Esophagus squamous epithelium (tissue), 5 donors: ENCODE results near the gene CEP170. TPM values are rescaled to one million over a fixed set of nuclear protein-coding genes. Genes with fewer than 3 reads are reported as not detected.

Source experiments
- DNase-seq: peaks from one replicate; lab custom pipeline; 2025; lab: John Stamatoyannopoulos, UW
- H3K27ac ChIP-seq, 4 donors: fragments of 200-600 bp; sonication (generic); one replicate each; pipeline ENCODE4 v1.5.1; 2016 to 2019; ENCODE audit warnings: mild to moderate bottlenecking in 1 of 4
- H3K27me3 ChIP-seq, 4 donors: fragments of 200-600 bp; sonication (generic); 1 replicate in 3 of 4; 2 replicates in 1 of 4; pipeline versions ENCODE4 v1.5.1 to v1.6.0; 2017 to 2021; ENCODE audit warnings: antibody characterized with exemption in 1 of 4
- H3K36me3 ChIP-seq, 3 donors: fragments of 200-600 bp; sonication (generic); one replicate each; pipeline ENCODE4 v1.5.1; 2016 to 2019
- H3K4me1 ChIP-seq, 3 donors: fragments of 200-600 bp; sonication (generic); one replicate each; pipeline ENCODE4 v1.5.1; 2017 to 2019
- H3K4me3 ChIP-seq, 4 donors: fragments of 200-600 bp; sonication (generic); 1 replicate in 3 of 4; 2 replicates in 1 of 4; pipeline ENCODE4 v1.5.1; 2016 to 2019; ENCODE audit warnings: mild to moderate bottlenecking in 2 of 4, moderate library complexity in 1 of 4
- H3K9me3 ChIP-seq, 3 donors: fragments of 200-600 bp; sonication (generic); one replicate each; pipeline ENCODE4 v1.5.1; 2016 to 2019
- POLR2A ChIP-seq, 4 donors: fragments of 450-650 bp; IDR thresholded peaks; one replicate each; pipeline ENCODE4 v1.6.1; 2017; ENCODE audit warnings: antibody characterized with exemption in 4 of 4, mild to moderate bottlenecking in 4 of 4, moderate library complexity in 3 of 4
- WGBS, 2 donors: methylation state at CpG; one replicate each; pipeline ENCODE4 v1.1.5; 2018; 5-methylcytosine and 5-hydroxymethylcytosine counted together
- intact Hi-C: fragments of 100-400 bp; cut with DNase I; formaldehyde crosslinking; loops from one replicate; pipeline ENCODE4 v1.15.0; 2022
- total RNA-seq, 4 donors: library from RNA; depleted of rRNA; stranded (reverse); fragments of >200 nt; gene quantifications; one replicate each; pipeline ENCODE4 v1.1.0, GENCODE V29; 2016
- TF ChIP-seq, protein P1 (sequence below), 6 experiments: fragments of 450-650 bp in 4 of 6; fragments of 200-600 bp in 2 of 6; sonication (generic) in 2 of 6; IDR thresholded peaks; one replicate each; pipeline ENCODE4 v1.5.1; 2016 to 2019; ENCODE audit warnings: antibody characterized with exemption in 6 of 6, mild to moderate bottlenecking in 4 of 6, moderate library complexity in 4 of 6
- donor health status: DM: yes; HTN: yes; CAD: no.

Gene CEP170
- total RNA-seq, 4 donors from 2014 or later: 10.4 to 19.5 (median 11.4) TPM

- DNase-seq: no peak
- Histone ChIP-seq H3K9me3 (no peaks in the 10 kb centered on the region), H3K27me3 (no peaks in the 10 kb centered on the region), H3K27ac (peak overlapping the region in 2 of 4 donors; percentile 33 to 47), H3K36me3 (peaks cover 0 to 91% (median 0%) of the 10 kb centered on the region in 3 donors), H3K4me1 (peaks cover 0 to 15% (median 4%) of the 10 kb centered on the region in 3 donors), H3K4me3 (no peak overlapping the region)
- 33 to 47% methylated on average over 2 of the region's 2 CpGs for WGBS, 2 donors
- intact Hi-C loops: no loop called here
- TF ChIP-seq, protein P1, sequence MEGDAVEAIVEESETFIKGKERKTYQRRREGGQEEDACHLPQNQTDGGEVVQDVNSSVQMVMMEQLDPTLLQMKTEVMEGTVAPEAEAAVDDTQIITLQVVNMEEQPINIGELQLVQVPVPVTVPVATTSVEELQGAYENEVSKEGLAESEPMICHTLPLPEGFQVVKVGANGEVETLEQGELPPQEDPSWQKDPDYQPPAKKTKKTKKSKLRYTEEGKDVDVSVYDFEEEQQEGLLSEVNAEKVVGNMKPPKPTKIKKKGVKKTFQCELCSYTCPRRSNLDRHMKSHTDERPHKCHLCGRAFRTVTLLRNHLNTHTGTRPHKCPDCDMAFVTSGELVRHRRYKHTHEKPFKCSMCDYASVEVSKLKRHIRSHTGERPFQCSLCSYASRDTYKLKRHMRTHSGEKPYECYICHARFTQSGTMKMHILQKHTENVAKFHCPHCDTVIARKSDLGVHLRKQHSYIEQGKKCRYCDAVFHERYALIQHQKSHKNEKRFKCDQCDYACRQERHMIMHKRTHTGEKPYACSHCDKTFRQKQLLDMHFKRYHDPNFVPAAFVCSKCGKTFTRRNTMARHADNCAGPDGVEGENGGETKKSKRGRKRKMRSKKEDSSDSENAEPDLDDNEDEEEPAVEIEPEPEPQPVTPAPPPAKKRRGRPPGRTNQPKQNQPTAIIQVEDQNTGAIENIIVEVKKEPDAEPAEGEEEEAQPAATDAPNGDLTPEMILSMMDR (IDR thresholded peaks at IDR 0.05): no peak
- no peak for TF ChIP-seq POLR2A (IDR thresholded peaks at IDR 0.05)
Measured at GRCh38 chr1:243287123-243287460, 32.0 kb upstream of the CEP170 start.

- DNase-seq: no peak
- peak overlapping the region in 3 of 4 donors; percentile 18 to 47 (median 33) for H3K27ac ChIP-seq
- H3K9me3 ChIP-seq: no peaks in the 10 kb centered on the region
- H3K4me3 ChIP-seq: no peak overlapping the region
- peaks cover 0 to 91% (median 0%) of the 10 kb centered on the region in 3 donors for H3K36me3 ChIP-seq
- intact Hi-C loops: no loop called here
- WGBS, 2 donors: 60 to 66% methylated on average over 8 of the region's 8 CpGs
- no peak for TF ChIP-seq POLR2A (IDR thresholded peaks at IDR 0.05)
- TF ChIP-seq, protein P1 (IDR thresholded peaks at IDR 0.05): no peak
- H3K4me1 ChIP-seq: peaks cover 0 to 15% (median 4%) of the 10 kb centered on the region in 3 donors
- H3K27me3 ChIP-seq: no peaks in the 10 kb centered on the region
Measured at GRCh38 chr1:243286409-243287122, 31.5 kb upstream of the CEP170 start.

DNA sequence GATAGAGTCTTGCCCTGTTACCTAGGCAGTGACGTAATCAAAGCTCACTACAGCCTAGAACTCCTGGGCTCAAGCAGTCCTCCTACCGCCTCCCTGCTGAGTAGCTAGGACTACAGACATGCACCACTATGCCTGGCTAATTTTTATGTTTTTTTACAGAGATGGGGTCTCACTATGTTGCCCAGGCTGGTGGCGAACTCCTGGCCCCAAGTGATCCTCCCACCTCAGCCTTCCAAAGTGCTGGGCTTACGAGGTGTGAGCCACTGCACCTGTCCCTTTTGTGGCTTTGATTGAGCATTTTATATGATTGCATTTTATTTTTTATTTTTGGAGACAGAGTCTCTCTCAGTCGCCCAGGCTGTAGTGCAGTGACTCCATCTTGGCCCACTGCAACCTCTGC, 26.6 kb upstream of the CEP170 start:
- H3K36me3 ChIP-seq: peaks cover 0 to 90% (median 5%) of the 10 kb centered on the region in 3 donors
- intact Hi-C loops: no loop called here
- no peaks in the 10 kb centered on the region for H3K9me3 ChIP-seq
- no peaks in the 10 kb centered on the region for H3K27me3 ChIP-seq
- no peak overlapping the region for H3K4me3 ChIP-seq
- no peak for DNase-seq
- H3K27ac ChIP-seq: no peak overlapping the region
- WGBS, 2 donors: 94 to 97% methylated on average over 5 of the region's 5 CpGs
- H3K4me1 ChIP-seq: no peaks in the 10 kb centered on the region
- TF ChIP-seq, protein P1 (IDR thresholded peaks at IDR 0.05): no peak
- TF ChIP-seq POLR2A (IDR thresholded peaks at IDR 0.05): no peak

- H3K4me1 ChIP-seq: no peaks in the 10 kb centered on the region
- no peak for TF ChIP-seq POLR2A (IDR thresholded peaks at IDR 0.05)
- TF ChIP-seq, protein P1 (IDR thresholded peaks at IDR 0.05): no peak
- no peaks in the 10 kb centered on the region for H3K9me3 ChIP-seq
- no peak overlapping the region for H3K4me3 ChIP-seq
- intact Hi-C loops: no loop called here
- 39 to 53% methylated on average over 3 of the region's 3 CpGs for WGBS, 2 donors
- no peak overlapping the region for H3K27ac ChIP-seq
- H3K27me3 ChIP-seq: no peaks in the 10 kb centered on the region
- H3K36me3 ChIP-seq: peaks cover 0 to 90% (median 8%) of the 10 kb centered on the region in 3 donors
- DNase-seq: no peak
Measured at GRCh38 chr1:243280571-243281129, 25.6 kb upstream of the CEP170 start.

- WGBS, 2 donors: 73 to 84% methylated on average over 3 of the region's 3 CpGs
Measured at GRCh38 chr1:243275316-243275715, 20.2 kb upstream of the CEP170 start.

More at GRCh38 chr1:243275316-243275715, 20.2 kb upstream of the CEP170 start:
- no peaks in the 10 kb centered on the region for H3K4me1 ChIP-seq
- no peak for DNase-seq
- peaks cover 0 to 89% (median 8%) of the 10 kb centered on the region in 3 donors for H3K36me3 ChIP-seq
- H3K4me3 ChIP-seq: no peak overlapping the region
- no peaks in the 10 kb centered on the region for H3K9me3 ChIP-seq
- no peaks in the 10 kb centered on the region for H3K27me3 ChIP-seq
- no peak for TF ChIP-seq POLR2A (IDR thresholded peaks at IDR 0.05)
- TF ChIP-seq, protein P1 (IDR thresholded peaks at IDR 0.05): no peak
- intact Hi-C loops: no loop called here
- H3K27ac ChIP-seq: no peak overlapping the region
